ENCODE data around the gene FOS. TPM values are rescaled to one million over a fixed set of nuclear protein-coding genes. Genes with fewer than 3 reads are reported as not detected.

FOS gene
- total RNA-seq, 1 donor from 2014 or later, result 598 TPM

DNA sequence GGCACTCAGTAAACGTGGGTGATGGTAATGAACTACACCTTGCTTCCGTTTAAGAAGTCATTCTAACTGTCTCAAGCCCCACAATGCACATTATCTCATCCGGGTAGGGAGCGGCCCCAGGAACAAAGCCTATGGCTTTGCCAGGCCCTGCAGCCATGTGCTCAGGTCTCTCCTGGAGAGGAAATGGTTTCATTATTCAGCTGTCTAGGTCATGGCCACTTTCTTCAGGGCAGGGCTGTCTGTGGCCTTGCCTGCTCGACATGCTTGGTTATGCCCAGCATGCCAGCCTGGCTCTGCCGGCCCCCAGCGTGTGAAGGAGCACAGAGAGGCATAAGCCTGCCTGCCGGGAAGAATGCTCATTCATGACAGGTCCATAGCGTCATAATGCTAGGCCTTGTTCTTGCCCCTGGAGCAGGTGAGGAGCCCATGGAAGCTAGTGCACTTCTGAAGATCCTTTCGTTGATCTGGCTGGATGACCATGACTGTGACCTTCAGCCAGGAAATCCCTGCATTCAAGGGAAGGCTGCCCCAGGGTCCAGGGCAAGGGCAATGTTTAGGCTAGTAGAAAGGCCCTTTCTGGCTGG lies 26.3 kb upstream of the FOS start:
- no peak for DNase-seq (ENCODE audit: extremely low spot score, unreplicated experiment)
- H3K36me3 Mint-ChIP-seq (ENCODE audit: unreplicated experiment), result no peaks in the 10 kb centered on the region
- H3K27me3 Mint-ChIP-seq (ENCODE audit: unreplicated experiment), result no peaks in the 10 kb centered on the region
- H3K9me3 Mint-ChIP-seq (ENCODE audit: unreplicated experiment), result no peaks in the 10 kb centered on the region
- no peak overlapping the region for H3K4me3 Mint-ChIP-seq (ENCODE audit: unreplicated experiment)
- H3K27ac Mint-ChIP-seq (ENCODE audit: unreplicated experiment), result no peak overlapping the region
- TF ChIP-seq, protein P1, sequence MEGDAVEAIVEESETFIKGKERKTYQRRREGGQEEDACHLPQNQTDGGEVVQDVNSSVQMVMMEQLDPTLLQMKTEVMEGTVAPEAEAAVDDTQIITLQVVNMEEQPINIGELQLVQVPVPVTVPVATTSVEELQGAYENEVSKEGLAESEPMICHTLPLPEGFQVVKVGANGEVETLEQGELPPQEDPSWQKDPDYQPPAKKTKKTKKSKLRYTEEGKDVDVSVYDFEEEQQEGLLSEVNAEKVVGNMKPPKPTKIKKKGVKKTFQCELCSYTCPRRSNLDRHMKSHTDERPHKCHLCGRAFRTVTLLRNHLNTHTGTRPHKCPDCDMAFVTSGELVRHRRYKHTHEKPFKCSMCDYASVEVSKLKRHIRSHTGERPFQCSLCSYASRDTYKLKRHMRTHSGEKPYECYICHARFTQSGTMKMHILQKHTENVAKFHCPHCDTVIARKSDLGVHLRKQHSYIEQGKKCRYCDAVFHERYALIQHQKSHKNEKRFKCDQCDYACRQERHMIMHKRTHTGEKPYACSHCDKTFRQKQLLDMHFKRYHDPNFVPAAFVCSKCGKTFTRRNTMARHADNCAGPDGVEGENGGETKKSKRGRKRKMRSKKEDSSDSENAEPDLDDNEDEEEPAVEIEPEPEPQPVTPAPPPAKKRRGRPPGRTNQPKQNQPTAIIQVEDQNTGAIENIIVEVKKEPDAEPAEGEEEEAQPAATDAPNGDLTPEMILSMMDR (IDR thresholded peaks at IDR 0.05), result no peak
- peaks cover 10% of the 10 kb centered on the region for H3K4me1 Mint-ChIP-seq (ENCODE audit: unreplicated experiment)

DNA sequence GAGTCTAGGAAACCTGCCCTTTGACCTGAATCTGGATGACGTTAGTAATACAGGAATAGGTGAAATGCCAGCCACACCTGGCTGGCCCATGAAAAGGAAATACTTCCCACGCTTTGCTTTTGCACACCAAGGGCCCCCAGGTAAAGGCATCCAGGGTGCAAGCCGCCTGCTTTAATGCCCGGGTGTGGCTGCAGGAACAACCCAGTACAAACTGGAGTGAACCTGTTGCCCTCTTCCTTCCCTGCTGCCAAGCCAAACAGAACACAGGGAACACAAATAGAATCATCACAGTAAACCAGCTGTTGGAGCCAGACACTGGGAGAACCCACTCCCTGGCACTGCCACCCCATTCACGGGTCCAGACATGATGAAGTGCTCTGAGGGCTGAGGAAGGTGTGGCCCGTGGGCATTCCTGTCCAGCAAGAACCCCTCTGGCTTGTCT lies 24.2 kb upstream of the FOS start:
- peak overlapping the region; percentile 62 for H3K27ac Mint-ChIP-seq (ENCODE audit: unreplicated experiment)

DNA sequence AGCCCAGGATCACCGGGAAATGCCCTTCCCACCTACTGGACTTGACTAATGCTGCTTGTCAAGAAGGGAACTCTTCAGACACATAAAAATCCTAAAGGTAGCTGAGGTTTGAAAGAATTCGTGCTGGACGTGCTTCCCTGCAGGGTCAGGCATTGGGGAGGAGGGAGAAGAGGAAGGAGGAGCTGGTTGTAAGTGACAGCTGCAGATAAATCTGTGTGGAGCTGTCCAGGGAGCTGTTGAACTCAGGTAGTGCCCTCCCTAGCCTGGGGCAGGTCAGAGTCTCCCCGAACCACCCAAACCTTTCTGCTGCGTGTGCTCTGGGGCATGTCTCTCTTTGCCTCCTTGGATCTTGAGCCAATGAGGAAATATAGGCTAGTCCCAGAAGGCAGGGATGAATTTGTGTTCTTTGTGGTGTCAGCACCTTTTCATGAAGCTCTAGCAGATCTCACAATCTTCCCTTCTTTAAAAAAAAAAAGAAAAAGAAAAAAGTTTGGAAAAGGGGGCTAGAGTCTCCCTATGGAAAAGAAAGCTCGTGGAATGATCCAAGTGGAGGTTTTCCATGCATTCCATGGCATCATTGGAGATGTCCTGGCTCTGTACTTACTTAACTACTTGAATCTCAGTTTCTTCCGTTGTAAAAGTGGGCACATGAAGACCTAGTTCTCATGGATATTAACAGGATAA lies 23.6 kb upstream of the FOS start:
- no peak for DNase-seq (ENCODE audit: extremely low spot score, unreplicated experiment)
- H3K27me3 Mint-ChIP-seq (ENCODE audit: unreplicated experiment), result no peaks in the 10 kb centered on the region
- H3K4me1 Mint-ChIP-seq (ENCODE audit: unreplicated experiment), result peaks cover 26% of the 10 kb centered on the region
- no peak overlapping the region for H3K4me3 Mint-ChIP-seq (ENCODE audit: unreplicated experiment)
- no peaks in the 10 kb centered on the region for H3K36me3 Mint-ChIP-seq (ENCODE audit: unreplicated experiment)
- TF ChIP-seq, protein P1 (IDR thresholded peaks at IDR 0.05), result no peak
- peak overlapping the region; percentile 62 for H3K27ac Mint-ChIP-seq (ENCODE audit: unreplicated experiment)
- no peaks in the 10 kb centered on the region for H3K9me3 Mint-ChIP-seq (ENCODE audit: unreplicated experiment)

More for the DNA sequence above, 24.2 kb upstream of the FOS start:
- TF ChIP-seq, protein P1 (IDR thresholded peaks at IDR 0.05), result no peak
- peaks cover 20% of the 10 kb centered on the region for H3K4me1 Mint-ChIP-seq (ENCODE audit: unreplicated experiment)
- DNase-seq (ENCODE audit: extremely low spot score, unreplicated experiment), result no peak
- H3K36me3 Mint-ChIP-seq (ENCODE audit: unreplicated experiment), result no peaks in the 10 kb centered on the region
- no peak overlapping the region for H3K4me3 Mint-ChIP-seq (ENCODE audit: unreplicated experiment)
- H3K9me3 Mint-ChIP-seq (ENCODE audit: unreplicated experiment), result no peaks in the 10 kb centered on the region
- H3K27me3 Mint-ChIP-seq (ENCODE audit: unreplicated experiment), result no peaks in the 10 kb centered on the region

DNA sequence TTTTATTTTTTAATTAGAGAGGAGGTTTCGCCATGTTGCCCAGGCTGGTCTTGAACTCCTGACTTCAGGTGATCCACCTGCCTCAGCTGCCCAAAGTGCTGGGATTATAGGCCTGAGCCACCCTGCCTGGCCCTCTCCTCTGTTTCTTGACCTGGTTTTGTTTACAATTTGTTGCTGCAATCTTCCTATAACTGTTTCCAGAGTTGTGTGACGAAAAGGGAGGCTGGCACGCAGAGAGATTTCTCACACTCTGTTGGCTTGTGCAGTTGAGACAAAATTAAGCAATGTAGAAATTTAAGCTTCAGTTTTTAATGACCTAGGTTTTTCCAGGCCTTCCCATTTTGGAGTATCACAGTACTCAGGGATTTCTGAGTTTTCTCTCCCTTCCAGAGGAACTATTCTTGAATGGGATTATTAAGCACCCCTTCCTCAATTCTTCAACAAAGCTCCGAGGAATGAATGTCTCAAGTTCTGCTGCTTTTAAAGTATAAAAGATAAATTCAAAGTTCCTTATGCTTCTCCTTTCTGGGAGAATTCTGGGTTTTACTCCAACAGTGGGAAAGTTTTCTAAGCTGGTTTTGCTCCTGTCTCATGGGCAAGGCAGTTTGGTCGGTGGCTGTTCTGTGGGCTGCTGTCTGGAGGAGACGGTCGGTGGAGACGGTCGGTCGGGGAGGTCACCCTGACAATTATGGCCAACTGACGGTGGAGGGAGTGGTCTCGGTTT lies 20.4 kb upstream of the FOS start:
- TF ChIP-seq, protein P1 (IDR thresholded peaks at IDR 0.05), result peak; percentile 6
- no peaks in the 10 kb centered on the region for H3K27me3 Mint-ChIP-seq (ENCODE audit: unreplicated experiment)
- peak overlapping the region; percentile 84 for H3K4me3 Mint-ChIP-seq (ENCODE audit: unreplicated experiment)
- H3K9me3 Mint-ChIP-seq (ENCODE audit: unreplicated experiment), result no peaks in the 10 kb centered on the region
- H3K27ac Mint-ChIP-seq (ENCODE audit: unreplicated experiment), result peak overlapping the region; percentile 100
- no peaks in the 10 kb centered on the region for H3K36me3 Mint-ChIP-seq (ENCODE audit: unreplicated experiment)
- DNase-seq (ENCODE audit: extremely low spot score, unreplicated experiment), result no peak
- H3K4me1 Mint-ChIP-seq (ENCODE audit: unreplicated experiment), result peaks cover 31% of the 10 kb centered on the region
